Measurements from ENCODE around the gene CHCHD5. TPM values are rescaled to one million over a fixed set of nuclear protein-coding genes. Genes with fewer than 3 reads are reported as not detected.
A peak's percentile ranks its signal among the peaks of the same experiment; 100 is the strongest.
"Not testable (repeated sequence)": the region's sequence is repeated elsewhere in the genome, so short reads cannot be mapped to it uniquely, and the experiment has no call there.

The CHCHD5 gene
- total RNA-seq, 2 donors from 2014 or later = 22.0 to 25.7 TPM

DNA sequence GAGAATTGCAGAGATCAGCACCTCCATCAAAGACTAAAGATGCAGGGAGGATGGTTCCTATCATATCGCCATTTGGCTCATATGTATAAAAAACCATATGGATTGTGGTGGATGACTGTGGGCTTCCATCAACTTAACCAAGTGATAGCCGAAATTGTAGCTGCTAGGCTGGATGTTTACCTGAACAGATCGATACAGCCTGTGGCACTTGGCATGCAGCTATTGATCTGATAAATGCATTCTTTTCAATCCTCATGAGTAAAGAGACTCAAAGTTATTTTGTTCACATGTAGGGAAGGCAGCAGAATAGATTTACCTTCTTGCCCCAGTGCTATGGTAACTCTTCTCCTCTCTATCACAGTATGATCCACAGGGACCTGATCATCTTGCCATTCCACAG, 18.5 kb downstream of the CHCHD5 start:
- Mint-ChIP-seq H3K9me3 (no peaks in the 10 kb centered on the region), H3K27me3 (no peaks in the 10 kb centered on the region), H3K4me3 (no peak overlapping the region), H3K36me3 (no peaks in the 10 kb centered on the region), H3K27ac (no peak overlapping the region), H3K4me1 (ENCODE audit: low read depth in 2 of 2) (peaks cover 7 to 11% of the 10 kb centered on the region in 2 donors)
- DNase-seq (ENCODE audit: low spot score) (no peak), ATAC-seq (no peak)

DNA sequence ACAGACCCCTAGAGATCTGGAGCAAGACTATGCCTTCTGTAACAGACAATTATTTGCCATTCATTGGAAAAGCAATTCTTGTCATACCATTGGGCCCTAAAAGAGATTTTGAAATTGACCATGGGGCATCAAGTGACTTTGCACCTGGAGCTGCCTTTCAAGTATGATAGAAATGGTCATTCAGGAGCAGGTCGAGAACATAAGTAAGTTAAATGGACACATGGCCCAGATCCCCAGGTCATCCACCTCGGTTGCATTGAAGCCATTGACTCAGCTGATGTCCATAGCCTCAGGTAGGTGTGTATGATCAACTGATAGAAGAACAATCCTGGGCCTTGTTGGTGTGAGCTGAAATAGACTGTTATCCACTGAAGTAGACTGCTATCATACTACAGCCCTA, 19.3 kb downstream of the CHCHD5 start:
- H3K27me3 Mint-ChIP-seq = no peaks in the 10 kb centered on the region
- no peak overlapping the region for H3K4me3 Mint-ChIP-seq
- peaks cover 7 to 11% of the 10 kb centered on the region in 2 donors for H3K4me1 Mint-ChIP-seq (ENCODE audit: low read depth in 2 of 2)
- H3K9me3 Mint-ChIP-seq = no peaks in the 10 kb centered on the region
- no peak overlapping the region for H3K27ac Mint-ChIP-seq
- no peaks in the 10 kb centered on the region for H3K36me3 Mint-ChIP-seq
- ATAC-seq (no peak), DNase-seq (ENCODE audit: low spot score) (no peak)

DNA sequence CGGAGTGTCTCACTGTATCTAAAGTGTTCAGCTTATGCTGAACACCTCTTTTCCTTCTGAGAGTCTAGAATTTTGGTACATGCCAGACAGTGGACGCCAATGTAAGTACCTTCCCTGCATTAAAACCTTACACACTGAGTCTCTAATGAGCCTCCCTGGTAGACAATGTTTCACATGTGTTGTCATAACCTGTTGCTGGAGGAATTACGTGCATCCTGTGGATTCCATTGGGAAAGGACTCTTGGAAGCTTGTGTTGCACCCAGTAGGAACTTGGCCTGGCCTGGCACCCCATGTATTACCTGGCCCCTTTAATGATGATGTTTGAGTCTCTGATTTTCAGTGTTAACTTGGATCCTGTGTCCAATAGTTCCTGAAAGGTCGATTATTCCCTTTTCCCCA, 20.5 kb downstream of the CHCHD5 start:
- Mint-ChIP-seq H3K4me1 (ENCODE audit: low read depth in 2 of 2) (peaks cover 4 to 10% of the 10 kb centered on the region in 2 donors), H3K27me3 (no peaks in the 10 kb centered on the region), H3K36me3 (no peaks in the 10 kb centered on the region), H3K4me3 (no peak overlapping the region), H3K9me3 (no peaks in the 10 kb centered on the region), H3K27ac (no peak overlapping the region)
- no peak for DNase-seq (ENCODE audit: low spot score)
- no peak for ATAC-seq

DNA sequence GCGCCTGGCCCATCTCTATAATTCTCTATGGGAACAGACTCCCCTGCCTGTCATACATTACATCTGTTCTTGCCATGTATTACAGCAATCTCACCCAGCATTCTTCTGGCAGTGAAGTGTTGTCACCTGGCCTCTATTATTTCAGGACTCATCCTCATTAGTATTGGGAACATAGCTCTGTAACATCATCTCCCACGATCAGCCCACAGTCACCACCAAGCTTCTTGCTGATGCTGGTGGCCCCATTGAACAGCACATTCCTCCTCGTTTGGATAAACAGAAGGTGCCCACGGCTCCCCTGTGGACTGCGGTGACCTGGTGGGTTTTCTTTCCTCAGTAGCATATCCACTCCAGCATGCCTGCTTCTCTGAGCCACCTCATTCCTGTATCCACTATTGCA, 21.5 kb downstream of the CHCHD5 start:
- ATAC-seq (no peak), DNase-seq (ENCODE audit: low spot score) (no peak)
- no peaks in the 10 kb centered on the region for H3K9me3 Mint-ChIP-seq
- no peak overlapping the region for H3K4me3 Mint-ChIP-seq
- peaks cover 0 to 7% of the 10 kb centered on the region in 2 donors for H3K4me1 Mint-ChIP-seq (ENCODE audit: low read depth in 2 of 2)
- H3K27ac Mint-ChIP-seq = no peak overlapping the region
- no peaks in the 10 kb centered on the region for H3K36me3 Mint-ChIP-seq
- H3K27me3 Mint-ChIP-seq = no peaks in the 10 kb centered on the region

GRCh38 chr2:112606547-112606946, 22.1 kb downstream of the CHCHD5 start:
- DNase-seq (ENCODE audit: low spot score) = no peak
- no peaks in the 10 kb centered on the region for H3K9me3 Mint-ChIP-seq
- no peak for ATAC-seq
- H3K27me3 Mint-ChIP-seq = no peaks in the 10 kb centered on the region
- no peak overlapping the region for H3K4me3 Mint-ChIP-seq
- H3K36me3 Mint-ChIP-seq = no peaks in the 10 kb centered on the region
- peaks cover 0 to 7% of the 10 kb centered on the region in 2 donors for H3K4me1 Mint-ChIP-seq (ENCODE audit: low read depth in 2 of 2)
- peak overlapping the region in 1 of 2 donors; percentile 9 for H3K27ac Mint-ChIP-seq

- peaks cover 0 to 9% of the 10 kb centered on the region in 2 donors for H3K4me1 Mint-ChIP-seq (ENCODE audit: low read depth in 2 of 2)
- no peaks in the 10 kb centered on the region for H3K27me3 Mint-ChIP-seq
- H3K4me3 Mint-ChIP-seq = no peak overlapping the region
- no peak for DNase-seq (ENCODE audit: low spot score)
- peak overlapping the region in 1 of 2 donors; percentile 35 for H3K27ac Mint-ChIP-seq
- no peaks in the 10 kb centered on the region for H3K36me3 Mint-ChIP-seq
- no peak for ATAC-seq
- no peaks in the 10 kb centered on the region for H3K9me3 Mint-ChIP-seq
Observed at GRCh38 chr2:112607680-112608438, 23.4 kb downstream of the CHCHD5 start.

DNA sequence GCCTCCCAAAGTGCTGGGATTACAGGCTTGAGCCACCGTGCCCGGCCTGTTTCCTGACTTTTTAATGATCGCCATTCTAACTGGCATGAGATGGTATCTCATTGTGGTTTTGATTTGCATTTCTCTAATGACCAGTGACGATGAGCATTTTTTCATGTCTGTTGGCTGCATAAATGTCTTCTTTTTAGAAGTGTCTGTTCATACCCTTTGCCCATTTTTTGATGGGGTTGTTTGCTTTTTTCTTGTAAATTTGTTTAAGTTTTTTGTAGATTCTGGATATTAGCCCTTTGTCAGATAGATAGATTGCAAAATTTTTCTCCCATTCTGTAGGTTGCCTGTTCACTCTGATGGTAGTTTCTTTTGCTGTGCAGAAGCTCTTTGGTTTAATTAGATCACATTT, 24.9 kb downstream of the CHCHD5 start:
- DNase-seq (ENCODE audit: low spot score); H3K4me3 Mint-ChIP-seq; ATAC-seq; H3K9me3 Mint-ChIP-seq; H3K27me3 Mint-ChIP-seq; H3K36me3 Mint-ChIP-seq; H3K4me1 Mint-ChIP-seq (ENCODE audit: low read depth in 2 of 2); H3K27ac Mint-ChIP-seq: not testable (repeated sequence)

DNA sequence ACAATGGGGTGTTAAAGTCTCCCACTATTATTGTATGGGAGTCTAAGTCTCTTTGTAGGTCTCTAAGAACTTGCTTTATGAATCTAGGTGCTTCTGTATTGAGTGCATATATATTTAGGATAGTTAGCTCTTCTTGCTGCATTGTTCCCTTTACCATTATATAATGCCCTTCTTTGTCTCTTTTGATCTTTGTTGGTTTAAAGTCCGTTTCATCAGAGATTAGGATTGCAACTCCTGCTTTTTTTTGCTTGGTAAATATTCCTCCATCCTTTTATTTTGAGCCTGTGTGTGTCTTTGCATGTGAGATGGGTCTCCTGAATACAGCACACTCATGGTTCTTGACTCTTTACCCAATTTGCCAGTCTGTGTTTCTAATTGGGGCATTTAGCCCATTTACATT, 27.9 kb downstream of the CHCHD5 start:
- H3K4me3 Mint-ChIP-seq; DNase-seq (ENCODE audit: low spot score); H3K27me3 Mint-ChIP-seq; H3K27ac Mint-ChIP-seq; ATAC-seq; H3K4me1 Mint-ChIP-seq (ENCODE audit: low read depth in 2 of 2); H3K9me3 Mint-ChIP-seq; H3K36me3 Mint-ChIP-seq: not testable (repeated sequence)

GRCh38 chr2:112614201-112614840, 29.9 kb downstream of the CHCHD5 start:
- Mint-ChIP-seq H3K27ac (no peak overlapping the region), H3K27me3 (no peaks in the 10 kb centered on the region), H3K36me3 (no peaks in the 10 kb centered on the region), H3K9me3 (no peaks in the 10 kb centered on the region), H3K4me3 (no peak overlapping the region), H3K4me1 (ENCODE audit: low read depth in 2 of 2) (peaks cover 0 to 2% of the 10 kb centered on the region in 2 donors)
- DNase-seq (ENCODE audit: low spot score) = no peak
- ATAC-seq = no peak

DNA sequence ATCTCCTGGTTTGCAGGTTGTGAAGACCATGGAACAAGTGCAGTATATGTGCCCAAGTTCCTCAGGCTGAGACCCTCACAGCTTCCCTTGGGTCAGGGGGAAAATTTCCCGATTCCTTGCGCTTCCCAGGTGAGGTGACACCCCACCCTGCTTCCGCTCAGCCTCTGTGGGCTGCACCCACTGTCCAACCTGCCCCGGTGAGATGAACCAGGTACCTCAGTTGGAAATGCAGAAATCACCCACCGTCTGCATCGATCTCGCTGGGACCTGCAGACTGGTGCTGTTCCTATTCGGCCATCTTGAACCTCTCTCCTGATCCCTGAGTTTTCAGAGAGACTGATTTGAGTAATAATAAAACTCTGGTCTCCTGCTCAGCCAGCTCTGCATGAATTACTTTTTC, 30.6 kb downstream of the CHCHD5 start:
- DNase-seq (ENCODE audit: low spot score) (no peak), ATAC-seq (no peak)
- H3K9me3 Mint-ChIP-seq = no peaks in the 10 kb centered on the region
- H3K27me3 Mint-ChIP-seq = no peaks in the 10 kb centered on the region
- no peak overlapping the region for H3K4me3 Mint-ChIP-seq
- peaks cover 0 to 2% of the 10 kb centered on the region in 2 donors for H3K4me1 Mint-ChIP-seq (ENCODE audit: low read depth in 2 of 2)
- H3K36me3 Mint-ChIP-seq = no peaks in the 10 kb centered on the region
- H3K27ac Mint-ChIP-seq = no peak overlapping the region

- H3K9me3 Mint-ChIP-seq = not testable (repeated sequence)
Observed at GRCh38 chr2:112615798-112616197, 31.4 kb downstream of the CHCHD5 start.

GRCh38 chr2:112618383-112618782, 34.0 kb downstream of the CHCHD5 start:
- no peak overlapping the region for H3K27ac Mint-ChIP-seq
- H3K36me3 Mint-ChIP-seq = no peaks in the 10 kb centered on the region
- H3K4me1 Mint-ChIP-seq (ENCODE audit: low read depth in 2 of 2) = peaks cover 0 to 5% of the 10 kb centered on the region in 2 donors
- H3K9me3 Mint-ChIP-seq = no peaks in the 10 kb centered on the region
- H3K27me3 Mint-ChIP-seq = no peaks in the 10 kb centered on the region
- DNase-seq (ENCODE audit: low spot score) (no peak), ATAC-seq (no peak)
- H3K4me3 Mint-ChIP-seq = no peak overlapping the region

More at GRCh38 chr2:112615798-112616197, 31.4 kb downstream of the CHCHD5 start:
- H3K27ac Mint-ChIP-seq; ATAC-seq; H3K36me3 Mint-ChIP-seq; H3K4me1 Mint-ChIP-seq (ENCODE audit: low read depth in 2 of 2); H3K4me3 Mint-ChIP-seq; H3K27me3 Mint-ChIP-seq; DNase-seq (ENCODE audit: low spot score): not testable (repeated sequence)

DNA sequence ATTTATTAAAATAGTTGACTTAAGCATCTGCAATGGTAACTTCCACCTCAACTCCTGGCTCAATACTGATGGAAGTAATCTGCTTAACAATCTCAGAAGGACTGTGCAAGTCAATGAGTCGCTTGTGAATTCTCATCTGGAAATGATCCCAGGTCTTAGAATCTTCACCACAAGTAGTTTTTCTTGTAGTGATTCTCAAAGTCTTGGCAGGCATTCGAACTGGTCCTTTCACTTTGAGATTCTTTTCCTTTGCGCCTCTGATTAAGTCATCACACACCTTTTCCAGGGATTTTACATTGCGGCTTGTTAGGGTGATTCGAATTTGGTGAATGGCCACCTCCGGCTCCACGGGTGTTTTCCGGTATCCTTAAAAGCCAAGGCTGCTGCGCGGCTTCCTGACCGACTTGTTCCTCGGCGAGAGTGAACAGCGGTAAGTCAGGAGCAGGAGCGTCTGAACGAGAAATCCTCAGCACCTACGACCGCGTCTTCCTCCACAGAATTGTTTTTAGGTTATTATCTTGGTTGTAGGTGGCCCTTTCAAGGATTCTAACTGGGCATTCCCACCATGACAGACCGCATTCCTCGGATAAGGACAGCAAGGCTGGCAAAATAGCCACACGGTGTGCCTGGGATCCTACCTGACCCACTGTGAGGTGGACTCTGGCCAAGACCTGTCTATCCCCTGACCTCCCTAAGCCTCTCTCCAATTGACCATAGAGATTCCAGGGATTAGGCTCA, 37.5 kb downstream of the CHCHD5 start:
- H3K36me3 Mint-ChIP-seq = no peaks in the 10 kb centered on the region
- H3K9me3 Mint-ChIP-seq = no peaks in the 10 kb centered on the region
- DNase-seq (ENCODE audit: low spot score) = no peak
- no peak overlapping the region for H3K27ac Mint-ChIP-seq
- no peaks in the 10 kb centered on the region for H3K27me3 Mint-ChIP-seq
- no peak overlapping the region for H3K4me3 Mint-ChIP-seq
- H3K4me1 Mint-ChIP-seq (ENCODE audit: low read depth in 2 of 2) = peaks cover 29% of the 10 kb centered on the region in 2 donors
- no peak for ATAC-seq

DNA sequence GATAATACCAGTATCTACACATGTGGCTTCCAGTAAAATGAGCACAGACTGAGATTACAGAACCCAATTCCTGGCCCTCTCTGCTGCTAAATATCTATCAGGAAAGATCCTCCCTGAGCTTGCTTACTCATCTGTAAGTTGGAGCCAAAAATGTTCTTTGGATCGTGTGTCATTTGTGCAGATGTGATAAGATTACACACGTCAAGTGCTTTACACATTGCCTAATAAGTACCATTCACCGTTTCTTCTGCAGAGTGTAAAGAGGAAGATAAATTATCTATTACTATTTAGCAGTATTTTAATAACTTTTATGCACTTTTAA, 38.1 kb downstream of the CHCHD5 start:
- H3K4me3 Mint-ChIP-seq = no peak overlapping the region
- DNase-seq (ENCODE audit: low spot score) (no peak), ATAC-seq (no peak)
- H3K9me3 Mint-ChIP-seq = no peaks in the 10 kb centered on the region
- no peak overlapping the region for H3K27ac Mint-ChIP-seq
- no peaks in the 10 kb centered on the region for H3K36me3 Mint-ChIP-seq
- H3K27me3 Mint-ChIP-seq = no peaks in the 10 kb centered on the region
- H3K4me1 Mint-ChIP-seq (ENCODE audit: low read depth in 2 of 2) = peaks cover 34% of the 10 kb centered on the region in 2 donors

Data from natural killer cell treated with Interleukin-12 subunit alpha and Interleukin-12 subunit beta and Interleukin-15 and Interleukin-18, amount 100 ng/mL, for 72 hours (primary cell).